GM06990 (cell line): ENCODE results near the gene KCNJ2.

Experiments used
- DNase-seq: peaks from one replicate; pipeline ENCODE4 v3.0.0-alpha.2; 2011; ENCODE audit not compliant: insufficient read length; ENCODE audit errors: extremely low read depth
- H3K27me3 ChIP-seq: replicated peaks from 2 replicates; pipeline ENCODE4 v1.6.0; 2011; ENCODE audit warnings: low read length; ENCODE audit not compliant: control insufficient read depth, insufficient read depth
- H3K36me3 ChIP-seq: 2 replicates; pipeline ENCODE4 v1.5.1; 2011; ENCODE audit warnings: low read length; ENCODE audit not compliant: control insufficient read depth, insufficient read depth
- H3K4me3 ChIP-seq: replicated peaks from 2 replicates; pipeline ENCODE4 v1.5.1; 2011; ENCODE audit warnings: low read depth, mild to moderate bottlenecking, control low read depth, low read length
- TF ChIP-seq, protein P1 (sequence below): IDR thresholded peaks from 2 replicates; pipeline ENCODE4 v1.5.1; 2011; ENCODE audit warnings: low read length, control low read depth, mild to moderate bottlenecking, inconsistent platforms; ENCODE audit not compliant: insufficient read depth, poor library complexity, severe bottlenecking

KCNJ2 gene

DNA sequence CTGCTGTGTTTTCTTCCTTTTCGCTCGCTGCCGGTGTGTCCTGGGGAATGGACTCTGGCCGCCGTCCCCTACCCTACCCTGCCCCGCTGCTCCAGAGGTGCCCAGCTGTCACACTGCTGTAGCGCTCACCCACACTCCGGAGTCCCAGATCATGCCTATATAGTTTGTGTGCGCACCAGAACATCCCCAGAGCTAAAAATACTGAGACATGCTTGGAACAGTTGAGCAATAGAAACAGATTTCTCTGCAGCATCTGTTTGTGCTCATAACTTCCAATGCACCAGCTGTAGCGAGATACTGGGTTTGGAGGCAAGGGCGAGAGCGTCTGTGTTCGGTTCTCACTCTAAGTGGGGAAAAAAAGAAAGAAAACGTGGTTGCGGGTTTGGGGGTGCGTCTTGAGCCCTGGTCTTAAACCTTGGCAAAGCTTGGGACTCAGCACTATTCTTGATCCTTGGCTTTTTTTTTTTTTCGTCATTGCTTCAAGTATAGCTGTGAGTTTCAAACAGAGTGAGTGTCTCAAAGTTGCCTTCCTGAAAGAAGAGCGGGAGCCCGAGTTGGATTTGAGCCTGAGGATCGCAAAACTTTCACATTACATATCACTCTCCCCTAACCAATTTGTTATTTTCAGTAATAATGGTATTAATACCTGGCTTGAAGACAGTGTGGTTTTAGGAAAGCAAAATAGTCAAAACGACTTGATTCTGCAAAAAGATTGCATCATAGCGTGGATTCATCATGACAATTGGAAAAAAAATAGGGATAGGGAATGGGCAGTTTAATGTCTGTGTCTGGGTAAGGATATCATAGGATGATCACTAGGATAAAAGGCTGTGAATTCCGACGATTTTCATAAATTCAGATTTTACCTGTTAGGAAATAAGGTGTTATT, 621 bp downstream of the KCNJ2 start:
- H3K36me3 ChIP-seq: no peaks in the 10 kb centered on the region
- no peaks in the 10 kb centered on the region; the same call in 1 of the 2 replicates for H3K27me3 ChIP-seq
- TF ChIP-seq, protein P1, sequence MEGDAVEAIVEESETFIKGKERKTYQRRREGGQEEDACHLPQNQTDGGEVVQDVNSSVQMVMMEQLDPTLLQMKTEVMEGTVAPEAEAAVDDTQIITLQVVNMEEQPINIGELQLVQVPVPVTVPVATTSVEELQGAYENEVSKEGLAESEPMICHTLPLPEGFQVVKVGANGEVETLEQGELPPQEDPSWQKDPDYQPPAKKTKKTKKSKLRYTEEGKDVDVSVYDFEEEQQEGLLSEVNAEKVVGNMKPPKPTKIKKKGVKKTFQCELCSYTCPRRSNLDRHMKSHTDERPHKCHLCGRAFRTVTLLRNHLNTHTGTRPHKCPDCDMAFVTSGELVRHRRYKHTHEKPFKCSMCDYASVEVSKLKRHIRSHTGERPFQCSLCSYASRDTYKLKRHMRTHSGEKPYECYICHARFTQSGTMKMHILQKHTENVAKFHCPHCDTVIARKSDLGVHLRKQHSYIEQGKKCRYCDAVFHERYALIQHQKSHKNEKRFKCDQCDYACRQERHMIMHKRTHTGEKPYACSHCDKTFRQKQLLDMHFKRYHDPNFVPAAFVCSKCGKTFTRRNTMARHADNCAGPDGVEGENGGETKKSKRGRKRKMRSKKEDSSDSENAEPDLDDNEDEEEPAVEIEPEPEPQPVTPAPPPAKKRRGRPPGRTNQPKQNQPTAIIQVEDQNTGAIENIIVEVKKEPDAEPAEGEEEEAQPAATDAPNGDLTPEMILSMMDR: no peak
- no peak for DNase-seq
- H3K4me3 ChIP-seq: peak overlapping the region; percentile 41

DNA sequence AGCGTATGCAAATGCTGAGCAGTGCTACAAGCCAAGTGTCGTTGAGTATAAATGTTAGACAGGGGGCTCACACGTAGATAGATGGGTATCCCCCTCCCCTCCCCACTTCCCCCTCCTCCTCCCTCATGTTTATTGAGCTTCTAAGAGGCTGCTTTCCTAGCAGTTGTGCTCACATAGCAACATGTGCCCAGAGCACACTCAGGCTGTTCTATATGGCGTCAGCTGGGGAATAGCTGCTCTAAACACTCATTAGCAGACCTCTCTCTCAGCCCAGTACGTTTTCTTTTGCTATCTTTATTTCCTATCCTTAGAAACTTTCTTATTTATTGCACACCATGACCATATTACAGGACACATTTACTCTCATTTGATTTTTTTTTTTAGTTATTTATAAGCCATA, 1.8 kb downstream of the KCNJ2 start:
- TF ChIP-seq, protein P1: no peak
- Histone ChIP-seq H3K27me3 (no peaks in the 10 kb centered on the region; the same call in 1 of the 2 replicates), H3K36me3 (no peaks in the 10 kb centered on the region), H3K4me3 (no peak overlapping the region)
- no peak for DNase-seq

DNA sequence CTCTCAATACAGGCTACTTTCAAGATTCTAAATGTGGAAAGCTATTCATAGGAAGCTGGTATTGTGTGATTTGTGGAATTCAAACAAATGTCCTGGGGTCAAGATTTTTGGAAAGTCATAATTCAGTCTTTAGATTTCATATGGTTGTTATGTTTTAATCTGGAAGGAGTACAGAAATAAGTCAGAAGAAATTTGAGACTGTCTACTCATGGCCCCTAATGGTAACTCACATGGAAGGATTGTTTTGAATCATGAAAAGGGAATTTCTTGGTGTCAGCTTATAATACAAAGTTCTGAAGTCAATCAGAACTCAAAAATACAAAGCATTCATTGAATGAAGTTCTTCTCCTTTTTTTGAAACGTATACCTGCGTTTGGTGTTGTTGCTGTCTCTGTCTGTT, 3.1 kb downstream of the KCNJ2 start:
- no peak for DNase-seq
- TF ChIP-seq, protein P1: no peak
- no peaks in the 10 kb centered on the region; the same call in 1 of the 2 replicates for H3K27me3 ChIP-seq
- no peaks in the 10 kb centered on the region for H3K36me3 ChIP-seq
- no peak overlapping the region for H3K4me3 ChIP-seq

DNA sequence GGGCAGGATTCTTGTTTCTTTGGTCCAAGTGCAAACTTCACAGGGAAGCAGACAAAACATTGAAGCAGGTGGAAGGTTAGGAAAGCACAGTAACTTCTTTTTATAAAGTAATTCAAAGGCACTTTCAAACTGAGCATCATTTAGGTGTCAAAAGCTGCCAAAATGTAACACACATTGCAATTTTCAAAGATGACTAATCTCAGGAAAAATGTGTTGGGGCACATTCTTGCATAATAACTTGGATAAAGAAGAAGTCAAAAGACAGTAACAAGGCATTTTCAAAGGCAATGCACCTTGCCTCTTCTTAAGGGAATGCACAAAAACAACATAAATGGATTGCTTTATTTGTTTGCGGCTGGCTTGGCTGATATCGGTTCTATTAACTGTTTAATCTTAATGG, 3.6 kb downstream of the KCNJ2 start:
- Histone ChIP-seq H3K36me3 (no peaks in the 10 kb centered on the region), H3K4me3 (no peak overlapping the region), H3K27me3 (no peaks in the 10 kb centered on the region; the same call in 1 of the 2 replicates)
- TF ChIP-seq, protein P1: no peak
- no peak for DNase-seq

DNA sequence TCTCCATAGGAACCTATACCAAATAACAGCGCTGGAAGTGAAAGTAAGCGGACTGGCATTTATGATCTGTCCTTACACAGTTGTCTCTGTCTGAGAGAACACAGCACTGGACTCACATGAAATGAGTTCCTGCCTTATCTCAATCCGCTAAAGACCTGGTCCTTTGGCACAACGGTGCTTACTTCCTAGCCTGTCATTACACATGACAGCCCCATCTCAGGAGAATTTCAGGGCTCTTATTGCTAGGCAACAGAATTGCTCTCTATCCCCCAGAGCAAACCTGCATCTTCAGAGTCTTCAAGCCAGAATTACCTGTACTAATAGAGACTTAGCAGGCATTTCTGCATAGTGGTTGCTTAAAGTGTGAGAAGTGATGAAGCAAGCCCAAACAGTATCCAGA, 4.3 kb downstream of the KCNJ2 start:
- TF ChIP-seq, protein P1: no peak
- no peak for DNase-seq
- Histone ChIP-seq H3K27me3 (no peaks in the 10 kb centered on the region; the same call in 1 of the 2 replicates), H3K36me3 (no peaks in the 10 kb centered on the region), H3K4me3 (no peak overlapping the region)
